Activated CD8-positive, alpha-beta memory T cell treated with anti-CD3 and anti-CD28 coated beads, Interleukin-2, amount 50 U/mL, for 24 hours (primary cell): ENCODE data around the gene SCNN1G.

Experiments used
- DNase-seq: peaks from one replicate; pipeline ENCODE4 v3.0.0-alpha.2; 2020; ENCODE audit errors: extremely low read depth

The SCNN1G gene

DNA sequence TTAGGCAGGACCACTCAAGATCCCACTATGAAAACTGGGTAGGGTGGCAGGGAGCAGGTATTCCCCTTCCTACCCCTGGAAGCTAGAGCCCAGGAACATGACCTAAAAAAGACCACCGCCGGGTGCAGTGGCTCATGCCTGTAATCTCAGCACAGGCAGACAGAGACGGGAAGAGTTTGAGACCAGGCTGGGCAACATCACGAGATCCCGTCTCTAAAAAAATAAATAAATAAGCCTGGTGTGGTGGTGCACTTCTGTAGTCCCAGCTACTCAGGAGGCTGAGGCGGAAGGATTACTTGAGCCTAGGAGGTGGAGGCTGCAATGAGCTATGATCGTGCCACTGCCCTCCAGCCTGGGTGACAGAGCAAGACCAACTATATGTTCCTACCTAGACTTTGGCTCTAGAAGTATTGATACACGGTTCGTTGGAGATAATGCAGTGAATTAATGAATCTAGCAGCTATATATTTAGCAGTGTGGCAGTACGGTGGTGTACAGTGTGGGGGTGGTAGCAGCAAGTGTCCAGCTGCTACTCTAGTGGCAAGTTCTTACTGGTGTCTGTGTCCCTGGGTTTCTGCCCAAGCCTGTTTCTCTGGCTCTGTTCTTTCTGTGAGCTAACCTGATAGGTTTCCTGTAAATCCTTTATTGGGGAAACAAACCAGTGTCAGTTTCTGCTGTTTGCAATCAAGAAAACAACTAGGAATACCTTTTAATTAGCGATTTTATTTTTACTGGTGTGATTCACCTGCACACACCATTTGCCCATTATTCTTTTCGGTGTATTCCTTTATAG lies 30.0 kb upstream of the SCNN1G start:
- DNase-seq, result no peak

- no peak for DNase-seq
Observed at GRCh38 chr16:23155445-23156049, 27.0 kb upstream of the SCNN1G start.

DNA sequence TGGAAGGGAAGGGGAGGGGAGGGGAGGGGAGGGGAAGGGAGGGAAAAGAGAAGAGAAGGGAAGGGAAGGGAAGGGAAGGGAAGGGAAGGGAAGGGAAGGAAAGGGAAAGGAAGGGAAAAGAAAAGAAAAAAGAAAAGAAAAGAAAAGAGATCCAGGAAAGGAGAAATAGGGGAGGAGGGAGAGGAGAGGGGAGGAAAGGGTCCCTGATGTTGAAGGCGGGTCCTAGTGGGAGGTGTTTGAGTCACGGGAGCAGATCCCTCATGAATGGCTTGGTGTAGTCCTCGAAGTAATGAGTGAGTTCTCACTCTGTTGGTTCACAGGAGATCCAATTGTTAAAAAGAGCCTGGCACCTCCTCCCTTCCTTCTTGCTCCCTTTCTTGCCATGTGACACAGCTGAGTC lies 26.4 kb upstream of the SCNN1G start:
- no peak for DNase-seq

DNA sequence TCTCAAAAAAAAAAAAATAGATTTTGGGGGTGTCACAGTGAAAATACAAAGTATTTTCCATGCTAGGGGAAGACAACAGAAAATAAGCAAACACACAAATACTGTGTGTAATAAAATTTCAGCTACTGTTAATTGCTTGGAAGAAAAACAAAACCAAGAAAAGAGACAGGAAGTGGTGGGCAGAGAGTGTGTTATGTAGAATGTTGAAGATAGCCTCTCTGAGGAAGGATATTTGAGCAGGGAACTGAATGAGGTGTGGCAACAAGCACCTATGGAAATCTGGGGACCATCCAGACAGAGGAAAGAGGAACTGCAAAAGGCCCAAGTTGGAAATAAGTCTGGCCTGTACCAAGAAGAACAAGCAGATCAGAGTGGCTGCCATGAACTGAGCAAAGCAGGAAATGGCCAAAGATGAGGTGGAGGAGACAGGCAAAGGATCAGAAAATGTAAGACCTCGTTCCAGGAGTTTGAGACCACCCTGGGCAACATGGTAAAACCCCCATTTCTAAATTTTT lies 25.5 kb upstream of the SCNN1G start:
- DNase-seq, result no peak

DNA sequence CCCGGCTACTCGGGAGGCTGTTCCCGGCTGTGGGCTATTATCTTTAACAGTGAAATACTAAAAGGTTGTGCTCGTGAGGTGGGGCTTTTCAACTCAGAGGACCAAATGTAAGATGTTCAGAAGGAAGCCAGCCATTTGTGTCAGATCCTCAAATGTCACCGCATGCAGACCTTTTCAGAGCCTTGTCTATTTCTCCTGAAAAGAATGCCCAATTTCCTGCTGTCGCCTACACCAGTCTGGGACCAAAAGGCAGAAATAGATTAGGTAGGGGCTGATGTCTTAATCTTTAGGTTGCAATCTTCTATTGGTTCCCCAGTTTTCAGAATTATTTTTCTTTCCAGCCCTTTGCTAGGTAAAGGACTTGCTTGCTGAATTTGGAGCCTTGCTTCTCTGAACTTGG lies 24.4 kb upstream of the SCNN1G start:
- no peak for DNase-seq

DNA sequence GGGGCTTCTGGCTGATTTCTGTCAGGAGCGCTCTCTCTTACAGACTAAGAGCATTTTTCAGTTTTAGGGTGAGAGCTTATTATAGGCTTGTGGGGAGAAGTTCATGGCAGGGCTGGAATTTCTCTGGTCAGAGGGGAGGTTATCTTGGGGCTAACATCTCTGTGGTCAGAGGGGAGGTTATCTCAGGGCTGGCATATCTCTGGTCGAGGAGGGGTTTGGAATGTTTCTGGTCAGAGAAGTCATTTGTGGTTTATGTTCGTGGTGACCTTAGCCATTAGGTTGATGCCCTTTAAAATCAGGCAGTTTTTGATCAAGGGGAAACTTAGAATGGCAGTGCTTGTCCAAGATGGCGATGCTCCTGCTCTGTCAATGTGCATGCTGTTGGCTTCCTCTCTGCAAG lies 22.5 kb upstream of the SCNN1G start:
- no peak for DNase-seq

GRCh38 chr16:23160574-23160973 lies 22.0 kb upstream of the SCNN1G start:
- DNase-seq, result no peak

- no peak for DNase-seq
Observed at GRCh38 chr16:23163921-23164320, 18.6 kb upstream of the SCNN1G start.

- no peak for DNase-seq
Observed at GRCh38 chr16:23164736-23165135, 17.8 kb upstream of the SCNN1G start.

GRCh38 chr16:23172583-23172982 lies 10.0 kb upstream of the SCNN1G start:
- no peak for DNase-seq

- DNase-seq, result no peak
Observed at GRCh38 chr16:23172994-23173393, 9.6 kb upstream of the SCNN1G start.

DNA sequence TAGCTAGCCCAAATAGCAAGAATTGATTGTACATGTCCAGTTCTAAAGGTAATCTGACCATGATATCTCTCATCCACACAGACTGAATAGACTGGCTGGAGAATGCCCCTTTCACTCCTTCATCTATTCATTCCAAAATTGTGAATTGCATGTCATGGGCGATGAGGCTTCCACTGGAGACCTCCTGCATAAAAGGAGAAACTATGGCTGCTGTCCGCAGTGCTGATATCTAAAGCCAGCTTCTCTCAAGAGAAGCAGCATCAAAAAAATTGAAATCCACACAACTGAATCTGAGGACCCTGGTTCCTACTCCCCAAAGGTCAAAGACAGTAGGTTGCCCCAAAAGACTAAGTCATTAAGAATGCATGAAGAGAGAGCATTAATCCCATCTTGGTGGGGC lies 7.9 kb upstream of the SCNN1G start:
- DNase-seq, result no peak

GRCh38 chr16:23175651-23176050 lies 6.9 kb upstream of the SCNN1G start:
- DNase-seq, result no peak

DNA sequence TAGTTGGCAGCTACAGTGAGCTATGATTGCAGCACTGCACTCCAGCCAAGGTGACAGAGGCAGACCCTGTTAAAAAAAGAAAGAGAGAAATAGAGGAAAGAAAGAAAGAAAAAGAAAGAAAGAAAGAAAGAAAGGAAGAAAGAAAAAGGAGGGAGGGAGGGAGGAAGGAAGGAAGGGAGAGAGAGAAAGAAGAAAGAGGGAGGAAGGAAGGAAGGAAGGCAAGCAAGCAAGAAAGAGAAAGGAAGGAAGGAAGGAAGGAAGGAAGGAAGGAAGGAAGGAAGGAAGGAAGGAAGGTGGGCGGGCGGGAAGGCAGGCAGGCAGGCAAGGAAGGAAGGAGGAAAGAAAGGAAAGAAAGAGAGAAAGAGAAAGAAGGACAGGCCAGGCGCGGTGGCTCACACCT lies 1.0 kb upstream of the SCNN1G start:
- DNase-seq, result no peak

DNA sequence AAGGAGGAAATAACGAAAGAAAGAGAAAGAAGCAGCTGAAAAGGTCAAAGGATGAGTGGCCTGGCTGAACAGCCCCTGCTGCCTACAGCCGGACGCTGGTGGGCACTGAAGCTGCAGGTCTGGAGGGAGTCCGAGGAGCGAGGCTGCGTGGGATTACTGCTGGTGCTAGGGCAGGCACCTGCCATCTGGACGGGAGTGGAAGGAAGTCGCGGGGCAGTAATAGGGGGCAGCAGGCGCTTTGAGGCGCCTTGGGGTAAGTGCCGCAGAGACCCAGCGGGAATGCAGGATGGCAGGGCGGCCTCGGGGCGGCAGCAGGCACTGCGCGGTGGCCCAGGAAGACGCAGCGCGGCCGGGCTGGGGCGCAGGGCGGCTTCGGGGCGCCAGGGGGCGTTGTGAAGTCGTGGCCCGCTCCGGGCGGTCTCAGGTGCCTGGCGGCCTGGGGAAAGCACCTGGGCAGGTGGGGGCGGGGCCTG lies 303 bp upstream of the SCNN1G start:
- peak; percentile 21 for DNase-seq

GRCh38 chr16:23183543-23183862 lies 958 bp downstream of the SCNN1G start:
- DNase-seq, result no peak

GRCh38 chr16:23185656-23186055 lies 3.1 kb downstream of the SCNN1G start:
- no peak for DNase-seq

GRCh38 chr16:23186171-23186570 lies 3.6 kb downstream of the SCNN1G start:
- DNase-seq, result no peak

GRCh38 chr16:23187341-23187740 lies 4.8 kb downstream of the SCNN1G start:
- no peak for DNase-seq

- DNase-seq, result no peak
Observed at GRCh38 chr16:23188911-23189310, 6.4 kb downstream of the SCNN1G start.

DNA sequence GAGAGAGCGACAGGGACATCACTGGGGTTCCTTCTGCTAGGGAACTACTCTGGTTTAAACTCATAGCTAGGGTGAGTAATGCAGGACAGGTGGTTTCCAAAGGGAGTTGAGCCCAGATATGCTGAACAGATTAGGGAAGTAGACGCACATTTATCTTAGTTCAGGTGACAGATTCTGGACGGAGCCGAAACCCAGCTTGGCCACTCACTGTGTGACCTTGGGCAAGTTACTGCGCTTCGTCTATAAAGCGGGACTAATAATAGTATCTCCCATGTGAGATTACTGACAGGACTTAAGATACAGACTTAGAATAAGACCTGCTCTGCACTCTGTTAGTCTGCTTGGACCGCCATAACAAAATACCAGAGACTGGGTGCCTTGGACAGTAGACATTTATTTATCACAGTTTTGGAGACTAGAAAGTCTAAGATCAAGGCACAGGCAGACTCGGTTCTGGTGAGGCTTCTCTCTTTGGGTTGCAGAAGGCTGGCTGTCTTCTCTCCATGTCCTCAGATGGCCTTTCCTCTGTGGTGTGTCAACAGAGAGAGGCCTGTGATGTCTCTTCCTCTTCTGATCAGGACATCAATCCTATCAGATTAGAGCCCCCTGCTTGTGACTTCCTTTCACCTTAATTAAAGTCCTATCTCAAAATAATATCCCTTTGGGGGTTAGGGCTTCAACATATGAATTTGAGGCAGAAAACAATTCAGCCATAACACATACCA lies 12.1 kb downstream of the SCNN1G start:
- no peak for DNase-seq

DNA sequence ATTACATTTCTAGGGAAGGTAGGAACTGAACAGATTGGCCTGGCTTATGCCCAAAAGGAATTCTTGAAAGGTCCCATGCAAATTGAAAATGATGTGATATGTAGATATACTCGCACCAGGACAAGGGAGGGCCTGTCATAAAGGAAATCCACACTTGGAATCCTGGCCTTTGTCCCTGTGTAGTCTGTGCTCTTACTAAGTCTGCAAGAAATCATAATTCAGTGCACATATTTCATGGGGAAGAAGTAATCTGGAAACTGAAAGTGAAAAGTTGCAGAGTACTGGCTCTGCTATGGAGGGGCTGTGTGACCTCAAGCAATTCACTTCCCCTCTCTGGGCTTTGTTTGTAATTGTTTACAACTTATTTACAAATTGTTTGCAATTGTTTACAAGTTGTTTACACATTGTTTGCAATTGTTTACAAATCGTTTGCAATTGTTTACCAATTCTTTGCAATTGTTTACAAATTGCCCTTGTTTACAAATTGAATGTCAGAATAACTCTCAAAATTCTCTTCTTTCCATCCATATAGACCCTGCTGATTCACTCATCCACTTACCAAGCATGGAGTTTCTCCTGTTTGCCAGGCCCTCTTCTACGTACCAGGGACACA lies 12.9 kb downstream of the SCNN1G start:
- no peak for DNase-seq
